ENCODE data around the gene PRMT7. TPM values are rescaled to one million over a fixed set of nuclear protein-coding genes. Genes with fewer than 3 reads are reported as not detected.

The PRMT7 gene
- total RNA-seq, 2 experiments from 2014 or later, result 60.4 to 62.8 TPM

GRCh38 chr16:68372806-68373205 lies 62.0 kb downstream of the PRMT7 start:
- CTCF ChIA-PET, result interaction anchor here (1.2 kb wide), 1 partner anchor 44 kb away, joined by 3 read pairs; no protein-coding TSS in a partner anchor
- H3K4me3 Mint-ChIP-seq, result no peak overlapping the region
- no peaks in the 10 kb centered on the region for H3K36me3 Mint-ChIP-seq
- POLR2A ChIA-PET, result no interaction called here
- no peaks in the 10 kb centered on the region for H3K9me3 Mint-ChIP-seq
- H3K27ac Mint-ChIP-seq, result no peak overlapping the region
- DNase-seq, result no peak
- intact Hi-C loops (cut with micrococcal nuclease), result no loop called here
- H3K27me3 Mint-ChIP-seq, result peaks cover 5% of the 10 kb centered on the region
- peaks cover 30% of the 10 kb centered on the region for H3K4me1 Mint-ChIP-seq (ENCODE audit: low read depth)

GRCh38 chr16:68373528-68374245 lies 62.9 kb downstream of the PRMT7 start:
- intact Hi-C loops (cut with micrococcal nuclease), result no loop called here
- H3K36me3 Mint-ChIP-seq, result no peaks in the 10 kb centered on the region
- peaks cover 2% of the 10 kb centered on the region for H3K27me3 Mint-ChIP-seq
- H3K27ac Mint-ChIP-seq, result no peak overlapping the region
- CTCF ChIA-PET, result no interaction called here
- DNase-seq, result no peak
- POLR2A ChIA-PET, result no interaction called here
- H3K4me1 Mint-ChIP-seq (ENCODE audit: low read depth), result peaks cover 21% of the 10 kb centered on the region
- no peak overlapping the region for H3K4me3 Mint-ChIP-seq
- no peaks in the 10 kb centered on the region for H3K9me3 Mint-ChIP-seq

GRCh38 chr16:68374246-68374805 lies 63.5 kb downstream of the PRMT7 start:
- Mint-ChIP-seq H3K9me3 (no peaks in the 10 kb centered on the region), H3K36me3 (no peaks in the 10 kb centered on the region), H3K4me3 (no peak overlapping the region), H3K4me1 (ENCODE audit: low read depth) (peaks cover 20% of the 10 kb centered on the region), H3K27me3 (peaks cover 2% of the 10 kb centered on the region), H3K27ac (no peak overlapping the region)
- POLR2A ChIA-PET, result no interaction called here
- CTCF ChIA-PET, result no interaction called here
- no peak for DNase-seq
- intact Hi-C loops (cut with micrococcal nuclease), result no loop called here

GRCh38 chr16:68374961-68375660 lies 64.3 kb downstream of the PRMT7 start:
- Mint-ChIP-seq H3K4me1 (ENCODE audit: low read depth) (peaks cover 19% of the 10 kb centered on the region), H3K36me3 (no peaks in the 10 kb centered on the region), H3K27ac (no peak overlapping the region), H3K4me3 (no peak overlapping the region), H3K27me3 (peaks cover 2% of the 10 kb centered on the region), H3K9me3 (no peaks in the 10 kb centered on the region)
- ChIA-PET POLR2A (no interaction called here), CTCF (no interaction called here)
- no peak for DNase-seq
- intact Hi-C loops (cut with micrococcal nuclease), result no loop called here

- Mint-ChIP-seq H3K36me3 (no peaks in the 10 kb centered on the region), H3K9me3 (no peaks in the 10 kb centered on the region), H3K4me1 (ENCODE audit: low read depth) (peaks cover 11% of the 10 kb centered on the region), H3K4me3 (no peak overlapping the region), H3K27ac (no peak overlapping the region), H3K27me3 (no peaks in the 10 kb centered on the region)
- no peak for DNase-seq
- intact Hi-C loops (cut with micrococcal nuclease), result no loop called here
- POLR2A ChIA-PET, result no interaction called here
- CTCF ChIA-PET, result no interaction called here
These were observed 65.2 kb downstream of the PRMT7 start for GRCh38 chr16:68375801-68376536.

- POLR2A ChIA-PET, result no interaction called here
- H3K36me3 Mint-ChIP-seq, result no peaks in the 10 kb centered on the region
- CTCF ChIA-PET, result no interaction called here
- intact Hi-C loops (cut with micrococcal nuclease), result no loop called here
- no peak overlapping the region for H3K4me3 Mint-ChIP-seq
- H3K4me1 Mint-ChIP-seq (ENCODE audit: low read depth), result peaks cover 11% of the 10 kb centered on the region
- H3K27ac Mint-ChIP-seq, result no peak overlapping the region
- H3K9me3 Mint-ChIP-seq, result no peaks in the 10 kb centered on the region
- H3K27me3 Mint-ChIP-seq, result no peaks in the 10 kb centered on the region
- DNase-seq, result no peak
These were observed 65.8 kb downstream of the PRMT7 start for GRCh38 chr16:68376590-68376989.

- Mint-ChIP-seq H3K27ac (no peak overlapping the region), H3K4me1 (ENCODE audit: low read depth) (peaks cover 11% of the 10 kb centered on the region), H3K9me3 (no peaks in the 10 kb centered on the region), H3K36me3 (no peaks in the 10 kb centered on the region), H3K27me3 (no peaks in the 10 kb centered on the region), H3K4me3 (no peak overlapping the region)
- DNase-seq, result no peak
- CTCF ChIA-PET, result no interaction called here
- POLR2A ChIA-PET, result no interaction called here
- intact Hi-C loops (cut with micrococcal nuclease), result no loop called here
These were observed 66.4 kb downstream of the PRMT7 start for GRCh38 chr16:68377221-68377620.

- Mint-ChIP-seq H3K4me1 (ENCODE audit: low read depth) (peaks cover 11% of the 10 kb centered on the region), H3K36me3 (no peaks in the 10 kb centered on the region), H3K4me3 (no peak overlapping the region), H3K9me3 (no peaks in the 10 kb centered on the region), H3K27me3 (no peaks in the 10 kb centered on the region), H3K27ac (no peak overlapping the region)
- ChIA-PET CTCF (interaction anchor here (1.0 to 1.7 kb wide), 3 partner anchors 22 to 132 kb away, joined by 3 to 6 read pairs (median 5); no protein-coding TSS in a partner anchor), POLR2A (no interaction called here)
- DNase-seq, result no peak
- intact Hi-C loops (cut with micrococcal nuclease), result no loop called here
These were observed 67.0 kb downstream of the PRMT7 start for GRCh38 chr16:68377667-68378393.

- DNase-seq, result no peak
- intact Hi-C loops (cut with micrococcal nuclease), result no loop called here
- POLR2A ChIA-PET, result no interaction called here
These were observed 67.9 kb downstream of the PRMT7 start for GRCh38 chr16:68378436-68379415.

GRCh38 chr16:68379472-68380347 lies 68.9 kb downstream of the PRMT7 start:
- peaks cover 11% of the 10 kb centered on the region for H3K4me1 Mint-ChIP-seq (ENCODE audit: low read depth)
- H3K27me3 Mint-ChIP-seq, result no peaks in the 10 kb centered on the region
- no peaks in the 10 kb centered on the region for H3K36me3 Mint-ChIP-seq
- POLR2A ChIA-PET, result no interaction called here
- intact Hi-C loops (cut with micrococcal nuclease), result no loop called here
- no peak for DNase-seq
- H3K4me3 Mint-ChIP-seq, result no peak overlapping the region
- H3K9me3 Mint-ChIP-seq, result no peaks in the 10 kb centered on the region
- H3K27ac Mint-ChIP-seq, result no peak overlapping the region
- CTCF ChIA-PET, result interaction anchor here (1.7 kb wide), 1 partner anchor 24 kb away, joined by 6 read pairs; no protein-coding TSS in a partner anchor

More at GRCh38 chr16:68378436-68379415, 67.9 kb downstream of the PRMT7 start:
- H3K36me3 Mint-ChIP-seq, result no peaks in the 10 kb centered on the region
- CTCF ChIA-PET, result interaction anchor here (1.0 to 1.7 kb wide), 3 partner anchors 23 to 132 kb away, joined by 3 to 6 read pairs (median 5); no protein-coding TSS in a partner anchor
- no peaks in the 10 kb centered on the region for H3K9me3 Mint-ChIP-seq
- no peak overlapping the region for H3K4me3 Mint-ChIP-seq
- H3K4me1 Mint-ChIP-seq (ENCODE audit: low read depth), result peaks cover 11% of the 10 kb centered on the region
- H3K27ac Mint-ChIP-seq, result no peak overlapping the region
- no peaks in the 10 kb centered on the region for H3K27me3 Mint-ChIP-seq

Data from activated CD4-positive, alpha-beta memory T cell treated with anti-CD3 and anti-CD28 coated beads for 36 hours (primary cell).